NCI-H2227 (cell line): ENCODE results near the gene SARS1.
A peak's percentile ranks its signal among the peaks of the same experiment; 100 is the strongest.

Experiments
- DNase-seq: peaks from one replicate; lab custom pipeline; 2025; ENCODE audit not compliant: unreplicated experiment; lab: John Stamatoyannopoulos, UW

Gene SARS1

DNA sequence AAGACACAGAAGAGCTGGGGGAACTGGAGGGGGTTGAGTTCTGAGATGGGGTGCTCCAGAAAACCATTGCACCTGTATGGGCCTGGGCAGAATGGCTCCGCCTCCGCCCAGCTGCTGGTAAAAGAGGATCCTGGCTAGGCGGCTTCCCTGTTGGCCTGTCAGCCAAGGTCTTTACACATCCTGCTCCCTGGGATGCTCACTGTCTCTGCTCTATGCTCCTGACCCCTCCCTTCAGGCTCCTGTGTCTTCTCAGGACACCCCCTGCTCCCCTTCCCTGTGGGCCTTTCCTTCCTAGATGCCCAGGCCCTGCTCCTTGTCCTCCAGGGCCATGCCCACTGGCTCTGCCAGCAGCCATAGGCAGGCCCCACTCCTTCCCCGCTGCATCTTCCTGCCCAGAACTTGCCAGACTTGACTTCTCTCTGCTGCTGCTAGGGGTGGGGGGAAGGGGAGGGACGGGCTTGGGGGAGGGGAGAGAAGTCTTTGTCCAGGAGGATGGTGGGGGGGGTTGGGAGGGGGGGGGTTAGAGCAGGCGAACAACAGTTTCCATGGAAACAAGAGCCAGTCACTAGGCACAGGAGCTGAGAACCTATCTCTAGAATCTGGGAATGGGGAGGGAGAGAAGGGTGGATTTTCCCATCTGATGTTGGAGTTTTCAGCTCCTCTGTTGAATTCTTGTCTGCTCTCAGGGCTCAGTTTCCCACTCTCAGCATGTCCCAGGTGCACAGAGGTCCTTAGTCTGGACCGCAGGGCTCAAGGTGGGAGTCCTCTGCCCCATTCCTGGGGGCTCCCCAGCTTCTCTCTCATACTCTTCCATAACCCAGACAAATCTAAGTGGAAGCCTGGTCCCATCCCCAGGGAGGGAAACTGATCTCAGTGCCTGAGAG, 46.2 kb downstream of the SARS1 start:
- DNase-seq, result peak; percentile 80

GRCh38 chr1:109261006-109261405, 47.3 kb downstream of the SARS1 start:
- DNase-seq, result no peak

- no peak for DNase-seq
These were observed 47.9 kb downstream of the SARS1 start for GRCh38 chr1:109261578-109261977.

DNA sequence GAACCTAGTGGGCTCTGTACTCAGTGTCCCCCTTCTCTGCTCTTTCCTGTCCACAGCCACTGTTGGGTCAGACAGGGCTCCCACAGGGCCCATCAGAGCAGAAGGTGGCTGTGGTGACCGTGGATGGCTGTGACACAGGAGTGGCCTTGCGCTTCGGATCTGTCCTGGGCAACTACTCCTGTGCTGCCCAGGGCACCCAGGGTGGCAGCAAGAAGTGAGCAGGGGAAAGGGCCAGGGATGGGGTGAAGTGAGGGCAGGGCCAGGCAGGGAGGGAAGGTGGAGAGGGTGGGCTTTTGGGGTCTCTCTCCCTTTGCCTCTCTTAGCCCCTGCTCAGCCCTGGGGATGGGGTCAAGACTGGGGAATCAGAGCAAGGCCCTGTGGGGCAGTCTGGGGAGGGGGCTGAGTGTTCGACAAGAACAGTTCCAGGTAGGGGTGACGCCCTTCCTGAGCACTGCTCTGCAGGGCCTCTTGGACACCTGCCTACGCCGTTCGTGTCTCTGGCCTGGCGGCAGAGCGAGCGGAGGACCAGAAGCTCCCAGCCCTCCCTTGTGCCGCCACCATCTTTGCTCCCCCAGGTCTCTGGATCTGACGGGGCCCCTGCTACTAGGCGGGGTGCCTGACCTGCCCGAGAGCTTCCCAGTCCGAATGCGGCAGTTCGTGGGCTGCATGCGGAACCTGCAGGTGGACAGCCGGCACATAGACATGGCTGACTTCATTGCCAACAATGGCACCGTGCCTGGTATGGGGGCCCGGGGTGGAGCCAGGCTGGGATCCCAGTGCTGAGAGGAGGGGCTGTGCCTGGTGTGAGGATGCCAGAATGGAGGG, 48.7 kb downstream of the SARS1 start:
- DNase-seq, result no peak

DNA sequence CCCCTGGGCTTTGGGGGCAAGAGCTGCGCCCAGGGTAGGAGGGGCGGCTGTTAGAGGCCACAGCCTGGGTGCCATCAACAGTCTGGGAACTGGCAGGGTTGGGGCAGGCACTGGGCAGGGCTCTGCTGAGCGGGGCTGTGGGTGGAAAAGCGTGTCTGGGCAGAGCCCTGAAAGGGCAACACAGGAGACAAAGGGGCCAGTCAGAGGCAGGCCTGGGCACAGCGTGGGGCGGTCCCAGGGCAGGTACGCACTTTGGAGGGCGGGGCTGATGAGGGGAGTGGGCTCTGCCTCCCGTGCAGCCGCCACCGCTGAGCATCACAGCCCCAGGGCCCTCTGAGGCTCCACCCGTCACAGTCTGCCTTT, 49.5 kb downstream of the SARS1 start:
- no peak for DNase-seq

GRCh38 chr1:109263597-109264378, 50.1 kb downstream of the SARS1 start:
- DNase-seq, result peak; percentile 65

DNA sequence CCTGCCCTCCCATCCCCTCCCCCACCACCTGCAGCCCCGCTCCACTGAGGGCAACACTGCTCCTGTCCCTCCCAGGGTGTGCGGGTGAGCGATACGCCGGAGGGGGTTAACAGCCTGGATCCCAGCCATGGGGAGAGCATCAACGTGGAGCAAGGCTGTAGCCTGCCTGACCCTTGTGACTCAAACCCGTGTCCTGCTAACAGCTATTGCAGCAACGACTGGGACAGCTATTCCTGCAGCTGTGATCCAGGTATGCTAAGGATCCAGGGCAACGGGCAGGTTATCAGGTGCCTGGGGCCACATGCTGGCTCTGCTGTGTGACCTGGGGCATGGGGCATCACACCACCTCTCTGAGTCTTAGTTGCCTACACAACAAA, 50.6 kb downstream of the SARS1 start:
- no peak for DNase-seq

DNA sequence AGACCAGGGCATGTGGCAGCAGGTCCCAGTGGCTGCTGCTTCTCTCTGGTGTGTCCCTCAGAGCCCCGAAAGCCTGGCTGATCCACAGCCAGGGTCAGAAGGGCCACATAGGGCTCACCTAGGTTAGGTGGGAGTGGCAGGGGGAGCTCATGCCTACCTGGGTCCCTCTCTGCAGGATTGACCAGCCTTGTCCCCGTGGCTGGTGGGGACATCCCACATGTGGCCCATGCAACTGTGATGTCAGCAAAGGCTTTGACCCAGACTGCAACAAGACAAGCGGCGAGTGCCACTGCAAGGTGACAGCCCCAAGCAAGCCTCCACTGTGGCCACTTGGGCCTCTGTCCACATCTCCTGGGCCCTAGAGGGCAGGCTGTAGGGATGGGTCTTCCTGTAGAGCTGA, 51.3 kb downstream of the SARS1 start:
- DNase-seq, result no peak

DNA sequence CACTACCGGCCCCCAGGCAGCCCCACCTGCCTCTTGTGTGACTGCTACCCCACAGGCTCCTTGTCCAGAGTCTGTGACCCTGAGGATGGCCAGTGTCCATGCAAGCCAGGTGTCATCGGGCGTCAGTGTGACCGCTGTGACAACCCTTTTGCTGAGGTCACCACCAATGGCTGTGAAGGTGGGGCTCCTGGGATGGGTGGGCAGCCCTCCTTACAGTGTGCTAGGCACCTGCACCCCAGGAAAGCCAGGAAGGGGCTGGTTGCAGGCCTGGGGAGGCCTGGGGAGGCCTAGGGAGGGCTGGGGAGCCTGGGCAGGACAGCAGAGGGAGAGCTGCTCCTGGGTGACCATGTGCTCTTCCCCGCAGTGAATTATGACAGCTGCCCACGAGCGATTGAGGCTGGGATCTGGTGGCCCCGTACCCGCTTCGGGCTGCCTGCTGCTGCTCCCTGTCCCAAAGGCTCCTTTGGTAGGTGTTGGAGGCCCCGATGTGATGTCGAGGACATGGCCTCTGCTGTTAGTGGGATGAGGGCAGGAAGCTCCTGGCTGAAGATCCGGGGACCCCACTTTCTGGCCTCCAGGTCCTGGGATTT, 52.1 kb downstream of the SARS1 start:
- DNase-seq, result no peak

GRCh38 chr1:109266965-109267364, 53.2 kb downstream of the SARS1 start:
- DNase-seq, result no peak

DNA sequence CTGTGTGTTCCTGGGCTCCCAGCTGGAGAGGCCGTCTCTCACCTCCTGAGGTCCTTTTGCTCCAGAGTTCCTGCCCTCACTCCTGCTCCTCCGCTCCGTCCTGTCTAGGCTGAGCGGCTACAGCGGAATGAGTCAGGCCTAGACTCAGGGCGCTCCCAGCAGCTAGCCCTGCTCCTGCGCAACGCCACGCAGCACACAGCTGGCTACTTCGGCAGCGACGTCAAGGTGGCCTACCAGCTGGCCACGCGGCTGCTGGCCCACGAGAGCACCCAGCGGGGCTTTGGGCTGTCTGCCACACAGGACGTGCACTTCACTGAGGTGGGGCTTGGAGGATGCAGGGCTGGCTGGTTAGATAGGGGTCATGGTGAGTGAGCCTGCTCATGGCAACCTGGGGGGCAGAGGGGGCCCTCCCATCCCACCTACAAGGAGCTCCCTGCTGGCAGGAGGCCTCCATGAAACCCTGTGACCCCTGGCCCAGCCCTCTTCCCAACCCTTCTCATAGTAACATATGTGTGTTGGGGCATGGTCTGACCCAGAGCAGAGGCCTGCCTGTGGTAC, 54.1 kb downstream of the SARS1 start:
- no peak for DNase-seq

DNA sequence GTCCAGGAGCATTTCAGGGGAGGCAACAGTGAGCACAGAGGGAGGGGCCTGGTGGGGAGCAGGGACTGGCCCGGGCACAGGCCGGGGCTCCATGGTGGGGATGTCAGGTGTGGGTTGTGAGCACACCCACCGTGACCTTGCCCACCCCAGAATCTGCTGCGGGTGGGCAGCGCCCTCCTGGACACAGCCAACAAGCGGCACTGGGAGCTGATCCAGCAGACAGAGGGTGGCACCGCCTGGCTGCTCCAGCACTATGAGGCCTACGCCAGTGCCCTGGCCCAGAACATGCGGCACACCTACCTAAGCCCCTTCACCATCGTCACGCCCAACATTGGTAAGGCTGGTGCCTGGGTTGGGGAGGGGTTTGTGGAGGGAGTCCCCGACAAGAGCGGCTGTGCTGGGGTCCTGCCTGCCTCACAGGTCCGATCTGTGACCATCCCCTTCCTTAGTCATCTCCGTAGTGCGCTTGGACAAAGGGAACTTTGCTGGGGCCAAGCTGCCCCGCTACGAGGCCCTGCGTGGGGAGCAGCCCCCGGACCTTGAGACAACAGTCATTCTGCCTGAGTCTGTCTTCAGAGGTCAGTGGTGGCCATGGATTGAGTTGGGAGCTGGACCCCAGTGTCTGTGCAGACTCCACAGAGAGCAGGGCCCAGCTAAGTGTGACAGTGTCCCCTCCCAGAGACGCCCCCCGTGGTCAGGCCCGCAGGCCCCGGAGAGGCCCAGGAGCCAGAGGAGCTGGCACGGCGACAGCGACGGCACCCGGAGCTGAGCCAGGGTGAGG, 54.9 kb downstream of the SARS1 start:
- no peak for DNase-seq

DNA sequence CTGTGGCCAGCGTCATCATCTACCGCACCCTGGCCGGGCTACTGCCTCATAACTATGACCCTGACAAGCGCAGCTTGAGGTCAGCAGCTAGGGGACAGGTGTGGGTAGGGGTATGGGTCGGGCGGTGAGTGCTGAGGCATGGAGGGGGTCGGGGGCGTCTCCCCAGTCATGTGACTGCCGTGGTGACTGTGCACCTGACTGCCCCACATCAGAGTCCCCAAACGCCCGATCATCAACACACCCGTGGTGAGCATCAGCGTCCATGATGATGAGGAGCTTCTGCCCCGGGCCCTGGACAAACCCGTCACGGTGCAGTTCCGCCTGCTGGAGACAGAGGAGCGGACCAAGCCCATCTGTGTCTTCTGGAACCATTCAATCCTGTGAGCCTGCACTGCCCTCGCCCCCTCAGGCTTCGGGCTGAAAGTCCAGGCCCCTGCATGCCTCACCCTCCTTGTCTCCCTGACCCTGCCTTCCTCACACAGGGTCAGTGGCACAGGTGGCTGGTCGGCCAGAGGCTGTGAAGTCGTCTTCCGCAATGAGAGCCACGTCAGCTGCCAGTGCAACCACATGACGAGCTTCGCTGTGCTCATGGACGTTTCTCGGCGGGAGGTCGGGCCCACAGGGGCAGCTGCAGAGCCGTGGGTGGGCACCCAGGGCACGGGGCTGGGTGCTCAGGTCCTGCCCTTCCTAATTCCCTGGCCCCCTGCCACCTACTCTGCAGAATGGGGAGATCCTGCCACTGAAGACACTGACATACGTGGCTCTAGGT, 55.7 kb downstream of the SARS1 start:
- DNase-seq, result no peak

DNA sequence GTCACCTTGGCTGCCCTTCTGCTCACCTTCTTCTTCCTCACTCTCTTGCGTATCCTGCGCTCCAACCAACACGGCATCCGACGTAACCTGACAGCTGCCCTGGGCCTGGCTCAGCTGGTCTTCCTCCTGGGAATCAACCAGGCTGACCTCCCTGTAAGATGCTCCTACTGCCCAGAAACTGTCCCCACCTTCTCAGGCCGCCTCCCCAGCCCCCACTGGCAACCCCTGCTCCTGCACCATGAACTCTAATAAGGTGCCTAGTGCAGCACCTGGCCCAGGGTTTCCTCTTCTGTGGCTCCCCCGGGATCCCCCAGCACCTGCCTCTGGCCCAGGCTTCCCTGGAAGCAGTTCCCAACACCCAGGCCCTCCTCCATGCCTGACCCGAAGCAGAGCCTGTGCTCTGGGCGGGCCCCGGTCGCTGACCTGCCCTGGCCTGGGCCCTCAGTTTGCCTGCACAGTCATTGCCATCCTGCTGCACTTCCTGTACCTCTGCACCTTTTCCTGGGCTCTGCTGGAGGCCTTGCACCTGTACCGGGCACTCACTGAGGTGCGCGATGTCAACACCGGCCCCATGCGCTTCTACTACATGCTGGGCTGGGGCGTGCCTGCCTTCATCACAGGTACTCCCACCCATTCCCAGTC, 56.4 kb downstream of the SARS1 start:
- no peak for DNase-seq

DNA sequence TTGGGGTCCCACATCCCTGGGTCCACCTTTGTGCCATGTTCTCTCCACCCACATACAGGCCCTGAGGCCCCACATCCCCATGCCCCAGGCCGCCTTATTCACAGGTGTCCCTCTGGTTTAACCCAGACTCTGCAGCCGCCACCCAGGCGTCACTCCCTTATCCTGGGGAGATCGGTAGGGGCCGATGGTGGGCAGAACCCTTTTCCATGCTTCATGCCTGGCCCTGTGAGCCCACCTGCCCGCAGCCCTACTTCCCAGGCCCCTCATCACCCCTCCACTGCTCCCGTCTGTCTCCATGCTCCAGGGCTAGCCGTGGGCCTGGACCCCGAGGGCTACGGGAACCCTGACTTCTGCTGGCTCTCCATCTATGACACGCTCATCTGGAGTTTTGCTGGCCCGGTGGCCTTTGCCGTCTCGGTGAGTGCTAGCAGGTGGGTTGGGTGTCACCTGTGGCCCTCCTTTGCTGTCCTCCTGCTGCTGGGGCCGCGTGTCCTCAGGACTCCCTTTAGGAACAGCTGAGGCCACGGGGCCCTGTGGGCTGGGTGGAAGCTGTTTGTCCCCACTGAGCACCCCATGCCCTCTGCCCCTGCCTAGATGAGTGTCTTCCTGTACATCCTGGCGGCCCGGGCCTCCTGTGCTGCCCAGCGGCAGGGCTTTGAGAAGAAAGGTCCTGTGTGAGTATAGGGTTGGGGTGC, 57.1 kb downstream of the SARS1 start:
- no peak for DNase-seq

DNA sequence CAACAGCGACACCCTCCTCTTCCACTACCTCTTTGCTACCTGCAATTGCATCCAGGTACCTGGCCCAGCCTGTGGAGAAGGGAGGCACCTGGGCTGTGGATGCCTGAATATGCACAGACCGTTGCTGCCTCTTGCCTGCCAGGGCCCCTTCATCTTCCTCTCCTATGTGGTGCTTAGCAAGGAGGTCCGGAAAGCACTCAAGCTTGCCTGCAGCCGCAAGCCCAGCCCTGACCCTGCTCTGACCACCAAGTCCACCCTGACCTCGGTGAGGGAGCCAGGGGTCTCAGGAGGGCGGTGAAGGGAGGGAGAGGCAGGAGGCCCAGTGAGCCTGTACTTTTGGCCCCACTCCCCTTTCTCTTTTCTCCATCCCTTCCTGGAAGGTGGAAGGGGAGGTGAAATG, 57.7 kb downstream of the SARS1 start:
- no peak for DNase-seq

DNA sequence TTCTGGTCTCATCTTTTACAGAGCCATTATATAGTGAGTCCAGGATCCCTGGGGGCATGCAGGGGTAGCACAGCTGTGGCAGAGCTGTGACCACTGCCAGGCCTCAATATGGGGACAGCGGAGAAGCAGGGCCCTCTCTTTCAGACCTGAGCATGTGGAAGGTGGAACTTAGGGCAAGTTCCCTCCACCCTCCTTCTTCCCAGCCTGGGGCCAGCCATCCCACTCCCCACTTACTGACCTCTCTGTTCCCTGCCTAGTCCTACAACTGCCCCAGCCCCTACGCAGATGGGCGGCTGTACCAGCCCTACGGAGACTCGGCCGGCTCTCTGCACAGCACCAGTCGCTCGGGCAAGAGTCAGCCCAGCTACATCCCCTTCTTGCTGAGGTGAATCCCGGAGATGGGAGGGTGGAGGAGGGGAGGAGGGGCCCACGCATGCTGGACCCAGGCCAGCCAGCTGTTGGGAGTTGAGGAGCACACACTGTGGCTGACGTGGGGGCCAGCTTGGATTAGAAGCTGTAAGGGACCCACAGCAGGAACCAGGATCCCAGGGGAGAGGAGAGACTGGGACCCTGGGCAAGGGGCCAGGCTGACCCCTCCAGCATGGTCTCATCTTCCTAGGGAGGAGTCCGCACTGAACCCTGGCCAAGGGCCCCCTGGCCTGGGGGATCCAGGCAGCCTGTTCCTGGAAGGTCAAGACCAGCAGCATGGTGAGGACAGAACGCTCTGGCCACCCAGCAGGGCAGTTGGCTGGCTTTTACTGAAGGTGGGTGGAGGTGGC, 58.5 kb downstream of the SARS1 start:
- DNase-seq, result no peak
